Esophagus squamous epithelium (tissue), 5 donors: ENCODE measurements around the gene PPARG. TPM values are rescaled to one million over a fixed set of nuclear protein-coding genes. Genes with fewer than 3 reads are reported as not detected.
"Not testable (repeated sequence)": the region's sequence is repeated elsewhere in the genome, so short reads cannot be mapped to it uniquely, and the experiment has no call there.

ENCODE experiments used
- DNase-seq: peaks from one replicate; lab custom pipeline; 2025; lab: John Stamatoyannopoulos, UW
- H3K27ac ChIP-seq, 4 donors: fragments of 200-600 bp; sonication (generic); one replicate each; pipeline ENCODE4 v1.5.1; 2016 to 2019; ENCODE audit warnings: mild to moderate bottlenecking in 1 of 4
- H3K27me3 ChIP-seq, 4 donors: fragments of 200-600 bp; sonication (generic); 1 replicate in 3 of 4; 2 replicates in 1 of 4; pipeline versions ENCODE4 v1.5.1 to v1.6.0; 2017 to 2021; ENCODE audit warnings: antibody characterized with exemption in 1 of 4
- H3K36me3 ChIP-seq, 3 donors: fragments of 200-600 bp; sonication (generic); one replicate each; pipeline ENCODE4 v1.5.1; 2016 to 2019
- H3K4me1 ChIP-seq, 3 donors: fragments of 200-600 bp; sonication (generic); one replicate each; pipeline ENCODE4 v1.5.1; 2017 to 2019
- H3K4me3 ChIP-seq, 4 donors: fragments of 200-600 bp; sonication (generic); 1 replicate in 3 of 4; 2 replicates in 1 of 4; pipeline ENCODE4 v1.5.1; 2016 to 2019; ENCODE audit warnings: mild to moderate bottlenecking in 2 of 4, moderate library complexity in 1 of 4
- H3K9me3 ChIP-seq, 3 donors: fragments of 200-600 bp; sonication (generic); one replicate each; pipeline ENCODE4 v1.5.1; 2016 to 2019
- CTCF ChIP-seq, 6 experiments: fragments of 450-650 bp in 4 of 6; fragments of 200-600 bp in 2 of 6; sonication (generic) in 2 of 6; IDR thresholded peaks; one replicate each; pipeline ENCODE4 v1.5.1; 2016 to 2019; ENCODE audit warnings: antibody characterized with exemption in 6 of 6, mild to moderate bottlenecking in 4 of 6, moderate library complexity in 4 of 6
- POLR2A ChIP-seq, 4 donors: fragments of 450-650 bp; IDR thresholded peaks; one replicate each; pipeline ENCODE4 v1.6.1; 2017; ENCODE audit warnings: antibody characterized with exemption in 4 of 4, mild to moderate bottlenecking in 4 of 4, moderate library complexity in 3 of 4
- WGBS, 2 donors: methylation state at CpG; one replicate each; pipeline ENCODE4 v1.1.5; 2018; 5-methylcytosine and 5-hydroxymethylcytosine counted together
- intact Hi-C: fragments of 100-400 bp; cut with DNase I; formaldehyde crosslinking; loops from one replicate; pipeline ENCODE4 v1.15.0; 2022
- total RNA-seq, 4 donors: library from RNA; depleted of rRNA; stranded (reverse); fragments of >200 nt; gene quantifications; one replicate each; pipeline ENCODE4 v1.1.0, GENCODE V29; 2016
- donor health status: DM: yes; HTN: yes; CAD: no.

The PPARG gene
- total RNA-seq, 4 donors from 2014 or later, result 6.3 to 13.8 (median 11.4) TPM

GRCh38 chr3:12444582-12445471 lies 156.0 kb downstream of the PPARG start:
- Histone ChIP-seq H3K27ac (no peak overlapping the region), H3K27me3 (peaks cover 0 to 30% (median 0%) of the 10 kb centered on the region in 4 donors), H3K4me1 (no peaks in the 10 kb centered on the region), H3K4me3 (no peak overlapping the region), H3K9me3 (no peaks in the 10 kb centered on the region), H3K36me3 (no peaks in the 10 kb centered on the region)
- intact Hi-C loops, result no loop called here
- DNase-seq, result no peak
- WGBS, 2 donors, result 55 to 62% methylated on average over 15 of the region's 24 CpGs
- no peak for TF ChIP-seq POLR2A (IDR thresholded peaks at IDR 0.05)
- no peak for TF ChIP-seq CTCF (IDR thresholded peaks at IDR 0.05)

DNA sequence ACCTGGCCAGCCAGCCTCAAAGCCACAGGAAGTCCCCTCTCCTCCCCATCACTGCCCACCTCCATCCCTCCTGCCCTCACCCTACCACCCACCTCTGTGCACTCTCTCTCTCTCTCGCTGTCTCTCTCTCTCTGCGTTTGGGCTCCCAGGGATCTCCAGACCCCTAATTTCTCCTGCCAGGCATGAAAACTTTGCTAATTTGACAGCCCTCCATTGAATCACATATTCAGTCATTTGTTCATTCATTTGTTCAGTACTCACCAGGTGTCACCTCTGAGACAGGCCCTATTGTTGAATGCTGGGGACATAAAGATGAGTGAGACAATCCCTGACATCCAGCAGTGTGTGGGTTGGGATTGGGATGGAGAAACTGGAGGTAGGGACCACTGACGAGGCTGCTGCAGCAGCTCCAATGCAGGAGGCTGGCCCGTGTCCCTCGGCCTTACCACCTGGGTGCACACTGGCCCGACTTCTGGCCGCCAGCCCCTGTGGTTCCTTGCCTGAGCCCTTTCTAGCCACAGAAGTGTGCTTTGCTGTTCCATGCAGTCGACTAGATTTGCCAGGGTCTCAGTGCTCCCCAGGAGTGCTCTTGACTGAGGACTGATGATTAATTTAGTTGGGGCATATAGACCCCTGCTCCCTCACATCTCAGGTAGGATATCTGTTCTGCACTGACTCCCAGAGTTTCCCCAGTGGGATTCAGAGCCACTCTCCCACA lies 156.8 kb downstream of the PPARG start:
- TF ChIP-seq POLR2A (IDR thresholded peaks at IDR 0.05), result no peak
- WGBS, 2 donors, result 92 to 95% methylated on average over 4 to 8 of the region's 8 CpGs
- DNase-seq, result no peak

GRCh38 chr3:12446298-12446697 lies 157.4 kb downstream of the PPARG start:
- Histone ChIP-seq H3K36me3 (no peaks in the 10 kb centered on the region), H3K27ac (no peak overlapping the region), H3K4me1 (no peaks in the 10 kb centered on the region), H3K4me3 (no peak overlapping the region), H3K9me3 (no peaks in the 10 kb centered on the region), H3K27me3 (peaks cover 0 to 30% (median 0%) of the 10 kb centered on the region in 4 donors)
- no peak for DNase-seq
- intact Hi-C loops, result no loop called here
- WGBS, 2 donors, result 64 to 86% methylated on average over 1 to 4 of the region's 7 CpGs
- TF ChIP-seq POLR2A (IDR thresholded peaks at IDR 0.05), result no peak
- TF ChIP-seq CTCF (IDR thresholded peaks at IDR 0.05), result no peak

More for the DNA sequence above, 156.8 kb downstream of the PPARG start:
- Histone ChIP-seq H3K27me3 (peaks cover 0 to 30% (median 0%) of the 10 kb centered on the region in 4 donors), H3K4me3 (no peak overlapping the region), H3K36me3 (no peaks in the 10 kb centered on the region), H3K4me1 (no peaks in the 10 kb centered on the region), H3K9me3 (no peaks in the 10 kb centered on the region), H3K27ac (no peak overlapping the region)
- intact Hi-C loops, result no loop called here

DNA sequence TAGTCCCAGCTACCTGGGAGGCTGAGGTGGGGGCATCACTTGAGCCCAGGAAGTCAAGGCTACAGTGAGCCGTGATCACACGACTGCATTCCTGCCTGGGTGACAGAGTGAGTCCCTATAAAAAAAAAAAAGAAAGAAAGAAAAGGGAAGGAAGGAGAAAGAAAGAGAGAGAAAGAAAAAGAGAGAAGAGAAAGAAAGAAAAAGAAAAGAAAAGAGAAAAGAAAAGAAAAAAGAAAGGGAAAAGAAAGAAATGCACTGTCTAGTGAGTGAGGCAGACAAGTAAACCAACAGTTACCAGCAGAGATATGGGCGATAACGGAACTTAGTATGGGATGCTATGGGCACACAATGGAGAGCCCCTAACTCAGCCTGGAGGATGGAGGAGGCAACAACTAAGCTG lies 158.2 kb downstream of the PPARG start:
- peaks cover 0 to 30% (median 0%) of the 10 kb centered on the region in 4 donors for H3K27me3 ChIP-seq
- H3K9me3 ChIP-seq, result no peaks in the 10 kb centered on the region
- H3K36me3 ChIP-seq, result no peaks in the 10 kb centered on the region
- H3K4me1 ChIP-seq, result no peaks in the 10 kb centered on the region
- WGBS, 2 donors, result 94 to 97% methylated on average over 4 of the region's 4 CpGs
- no peak overlapping the region for H3K4me3 ChIP-seq
- H3K27ac ChIP-seq, result no peak overlapping the region
- no peak for TF ChIP-seq CTCF (IDR thresholded peaks at IDR 0.05)
- TF ChIP-seq POLR2A (IDR thresholded peaks at IDR 0.05), result no peak
- DNase-seq, result no peak
- intact Hi-C loops, result no loop called here

GRCh38 chr3:12448404-12449202 lies 159.7 kb downstream of the PPARG start:
- WGBS, 2 donors, result 71 to 75% methylated on average over 4 of the region's 4 CpGs
- H3K27ac ChIP-seq, intact Hi-C loops, H3K9me3 ChIP-seq, DNase-seq, H3K4me3 ChIP-seq, H3K36me3 ChIP-seq, H3K4me1 ChIP-seq: not testable (repeated sequence)
- peaks cover 0 to 25% (median 0%) of the 10 kb centered on the region in 4 donors for H3K27me3 ChIP-seq
